SK-N-SH (cell line): Measurements from ENCODE around the gene SLC35B4.

Source experiments
- CHD2 ChIP-seq: fragments of 150-350 bp; IDR thresholded peaks from 2 replicates; pipeline ENCODE4 v1.6.1; 2018; ENCODE audit warnings: low read length; ENCODE audit not compliant: partially characterized antibody
- FOXJ3 ChIP-seq: sonication (generic); formaldehyde crosslinking; IDR thresholded peaks from 2 replicates; pipeline ENCODE4 v1.5.1; 2020; ENCODE audit warnings: mild to moderate bottlenecking, missing genetic modification reagents
- GABPA ChIP-seq: IDR thresholded peaks from 2 replicates; pipeline ENCODE4 v1.4.0; 2012; ENCODE audit warnings: low read depth, mild to moderate bottlenecking
- MAX ChIP-seq: IDR thresholded peaks from 2 replicates; pipeline ENCODE4 v1.4.0; 2012; ENCODE audit warnings: low read depth
- MXI1 ChIP-seq: IDR thresholded peaks from 2 replicates; pipeline ENCODE4 v1.6.1; 2012; ENCODE audit warnings: mild to moderate bottlenecking, low read depth, low read length, improper control_type of control experiment
- PBX3 ChIP-seq: IDR thresholded peaks from 2 replicates; pipeline ENCODE4; 2012
- POLR2AphosphoS5 ChIP-seq: IDR thresholded peaks from 2 replicates; pipeline ENCODE4 v1.6.1; 2012; ENCODE audit warnings: low read depth, low read length
- RAD21 ChIP-seq: IDR thresholded peaks from 2 replicates; pipeline ENCODE4 v1.6.1; 2012; ENCODE audit warnings: mild to moderate bottlenecking, low read length
- REST ChIP-seq: IDR thresholded peaks from 2 replicates; pipeline ENCODE4 v1.6.1; 2012; ENCODE audit warnings: mild to moderate bottlenecking, low read depth, low read length, moderate library complexity
- RFX5 ChIP-seq: IDR thresholded peaks from 2 replicates; pipeline ENCODE4 v1.6.1; 2012; ENCODE audit warnings: mild to moderate bottlenecking, improper control_type of control experiment, low read length
- SMC3 ChIP-seq: IDR thresholded peaks from 2 replicates; pipeline ENCODE4 v1.6.1; 2012; ENCODE audit warnings: low read depth, low read length, improper control_type of control experiment
- TAF1 ChIP-seq: IDR thresholded peaks from 2 replicates; pipeline ENCODE4 v1.6.1; 2012; ENCODE audit warnings: low read depth, mild to moderate bottlenecking, low read length, moderate library complexity, borderline replicate concordance
- TF ChIP-seq, protein P1 (sequence below): fragments of 200-600 bp; sonication (generic); IDR thresholded peaks from 2 replicates; pipeline ENCODE4 v1.6.1; 2017; ENCODE audit warnings: antibody characterized with exemption, mild to moderate bottlenecking, moderate library complexity
- TF ChIP-seq, protein P2 (sequence below): IDR thresholded peaks from 2 replicates; pipeline ENCODE4 v1.4.0; 2012; ENCODE audit warnings: low read depth, borderline replicate concordance

DNA sequence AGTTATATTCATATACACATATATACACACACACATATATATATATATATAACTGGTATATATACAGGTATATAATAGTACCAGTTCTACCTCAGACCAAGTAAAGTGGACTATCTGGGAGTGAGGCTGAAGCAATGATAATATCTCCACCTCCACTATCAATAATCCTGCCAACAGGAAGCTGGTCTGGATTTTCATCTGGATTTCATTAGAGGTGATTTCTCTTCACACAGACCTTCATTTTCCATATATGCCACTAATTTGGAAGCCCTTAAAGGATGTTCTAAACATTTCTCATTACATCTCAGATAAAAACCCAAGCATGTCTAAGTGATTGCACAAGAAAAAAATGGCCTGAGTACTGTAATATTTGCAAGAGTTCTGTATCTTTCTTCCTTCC is 1.7 kb upstream of the SLC35B4 start:
- TF ChIP-seq, protein P1, sequence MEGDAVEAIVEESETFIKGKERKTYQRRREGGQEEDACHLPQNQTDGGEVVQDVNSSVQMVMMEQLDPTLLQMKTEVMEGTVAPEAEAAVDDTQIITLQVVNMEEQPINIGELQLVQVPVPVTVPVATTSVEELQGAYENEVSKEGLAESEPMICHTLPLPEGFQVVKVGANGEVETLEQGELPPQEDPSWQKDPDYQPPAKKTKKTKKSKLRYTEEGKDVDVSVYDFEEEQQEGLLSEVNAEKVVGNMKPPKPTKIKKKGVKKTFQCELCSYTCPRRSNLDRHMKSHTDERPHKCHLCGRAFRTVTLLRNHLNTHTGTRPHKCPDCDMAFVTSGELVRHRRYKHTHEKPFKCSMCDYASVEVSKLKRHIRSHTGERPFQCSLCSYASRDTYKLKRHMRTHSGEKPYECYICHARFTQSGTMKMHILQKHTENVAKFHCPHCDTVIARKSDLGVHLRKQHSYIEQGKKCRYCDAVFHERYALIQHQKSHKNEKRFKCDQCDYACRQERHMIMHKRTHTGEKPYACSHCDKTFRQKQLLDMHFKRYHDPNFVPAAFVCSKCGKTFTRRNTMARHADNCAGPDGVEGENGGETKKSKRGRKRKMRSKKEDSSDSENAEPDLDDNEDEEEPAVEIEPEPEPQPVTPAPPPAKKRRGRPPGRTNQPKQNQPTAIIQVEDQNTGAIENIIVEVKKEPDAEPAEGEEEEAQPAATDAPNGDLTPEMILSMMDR, result no peak
- TF ChIP-seq RFX5 (no peak), SMC3 (no peak), CHD2 (no peak), PBX3 (no peak), TAF1 (no peak), MAX (no peak), FOXJ3 (no peak), REST (no peak), MXI1 (no peak), POLR2AphosphoS5 (no peak), RAD21 (no peak), GABPA (no peak)
- TF ChIP-seq, protein P2, sequence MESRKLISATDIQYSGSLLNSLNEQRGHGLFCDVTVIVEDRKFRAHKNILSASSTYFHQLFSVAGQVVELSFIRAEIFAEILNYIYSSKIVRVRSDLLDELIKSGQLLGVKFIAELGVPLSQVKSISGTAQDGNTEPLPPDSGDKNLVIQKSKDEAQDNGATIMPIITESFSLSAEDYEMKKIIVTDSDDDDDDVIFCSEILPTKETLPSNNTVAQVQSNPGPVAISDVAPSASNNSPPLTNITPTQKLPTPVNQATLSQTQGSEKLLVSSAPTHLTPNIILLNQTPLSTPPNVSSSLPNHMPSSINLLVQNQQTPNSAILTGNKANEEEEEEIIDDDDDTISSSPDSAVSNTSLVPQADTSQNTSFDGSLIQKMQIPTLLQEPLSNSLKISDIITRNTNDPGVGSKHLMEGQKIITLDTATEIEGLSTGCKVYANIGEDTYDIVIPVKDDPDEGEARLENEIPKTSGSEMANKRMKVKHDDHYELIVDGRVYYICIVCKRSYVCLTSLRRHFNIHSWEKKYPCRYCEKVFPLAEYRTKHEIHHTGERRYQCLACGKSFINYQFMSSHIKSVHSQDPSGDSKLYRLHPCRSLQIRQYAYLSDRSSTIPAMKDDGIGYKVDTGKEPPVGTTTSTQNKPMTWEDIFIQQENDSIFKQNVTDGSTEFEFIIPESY, result no peak
